Measurements from ENCODE around the gene FABP7. TPM values are rescaled to one million over a fixed set of nuclear protein-coding genes. Genes with fewer than 3 reads are reported as not detected.

FABP7 gene
- total and polyA plus RNA-seq, 3 experiments from 2014 or later, result not detected

GRCh38 chr6:122810189-122810588 is 30.7 kb downstream of the FABP7 start:
- Histone ChIP-seq H3K27me3 (ENCODE audit: insufficient read depth, low read length, poor library complexity, severe bottlenecking) (no peaks in the 10 kb centered on the region), H3K27ac (ENCODE audit: low read depth, low read length) (no peak overlapping the region), H3K4me1 (ENCODE audit: insufficient read depth, low read length) (no peaks in the 10 kb centered on the region), H3K9me3 (ENCODE audit: low read length) (no peaks in the 10 kb centered on the region), H3K4me3 (ENCODE audit: low read length) (no peak overlapping the region), H3K36me3 (ENCODE audit: insufficient read depth, low read length) (no peaks in the 10 kb centered on the region)
- Mint-ChIP-seq H3K4me3 (no peak overlapping the region), H3K27ac (no peak overlapping the region), H3K36me3 (no peaks in the 10 kb centered on the region), H3K27me3 (no peaks in the 10 kb centered on the region), H3K4me1 (no peaks in the 10 kb centered on the region), H3K9me3 (no peaks in the 10 kb centered on the region)
- POLR2A ChIA-PET, result no interaction called here
- no peak for DNase-seq
- CTCF ChIA-PET, result no interaction called here

- Histone ChIP-seq H3K9me3 (ENCODE audit: low read length) (no peaks in the 10 kb centered on the region), H3K27ac (ENCODE audit: low read depth, low read length) (no peak overlapping the region), H3K36me3 (ENCODE audit: insufficient read depth, low read length) (no peaks in the 10 kb centered on the region), H3K27me3 (ENCODE audit: insufficient read depth, low read length, poor library complexity, severe bottlenecking) (no peaks in the 10 kb centered on the region), H3K4me3 (ENCODE audit: low read length) (no peak overlapping the region), H3K4me1 (ENCODE audit: insufficient read depth, low read length) (no peaks in the 10 kb centered on the region)
- Mint-ChIP-seq H3K36me3 (no peaks in the 10 kb centered on the region), H3K27me3 (no peaks in the 10 kb centered on the region), H3K27ac (no peak overlapping the region), H3K4me3 (no peak overlapping the region), H3K4me1 (no peaks in the 10 kb centered on the region), H3K9me3 (no peaks in the 10 kb centered on the region)
- no peak for DNase-seq
- ChIA-PET CTCF (no interaction called here), POLR2A (no interaction called here)
Measured at GRCh38 chr6:122817358-122817757, 37.8 kb downstream of the FABP7 start.

GRCh38 chr6:122817766-122818165 is 38.2 kb downstream of the FABP7 start:
- H3K9me3 Mint-ChIP-seq, result no peaks in the 10 kb centered on the region
- no peaks in the 10 kb centered on the region for H3K36me3 Mint-ChIP-seq
- no peaks in the 10 kb centered on the region for H3K27me3 Mint-ChIP-seq
- H3K4me3 Mint-ChIP-seq, result no peak overlapping the region
- Histone ChIP-seq H3K9me3 (ENCODE audit: low read length) (no peaks in the 10 kb centered on the region), H3K4me1 (ENCODE audit: insufficient read depth, low read length) (no peaks in the 10 kb centered on the region), H3K27ac (ENCODE audit: low read depth, low read length) (no peak overlapping the region), H3K27me3 (ENCODE audit: insufficient read depth, low read length, poor library complexity, severe bottlenecking) (no peaks in the 10 kb centered on the region), H3K4me3 (ENCODE audit: low read length) (no peak overlapping the region), H3K36me3 (ENCODE audit: insufficient read depth, low read length) (no peaks in the 10 kb centered on the region)
- CTCF ChIA-PET, result no interaction called here
- no peak for DNase-seq
- H3K4me1 Mint-ChIP-seq, result no peaks in the 10 kb centered on the region
- no peak overlapping the region for H3K27ac Mint-ChIP-seq
- POLR2A ChIA-PET, result no interaction called here

GRCh38 chr6:122818866-122819265 is 39.4 kb downstream of the FABP7 start:
- CTCF ChIA-PET, result no interaction called here
- Mint-ChIP-seq H3K27ac (no peak overlapping the region), H3K9me3 (no peaks in the 10 kb centered on the region), H3K4me1 (no peaks in the 10 kb centered on the region), H3K27me3 (peaks cover 0 to 3% of the 10 kb centered on the region in 2 donors), H3K36me3 (no peaks in the 10 kb centered on the region), H3K4me3 (no peak overlapping the region)
- Histone ChIP-seq H3K4me3 (ENCODE audit: low read length) (no peak overlapping the region), H3K27ac (ENCODE audit: low read depth, low read length) (no peak overlapping the region), H3K27me3 (ENCODE audit: insufficient read depth, low read length, poor library complexity, severe bottlenecking) (no peaks in the 10 kb centered on the region), H3K4me1 (ENCODE audit: insufficient read depth, low read length) (no peaks in the 10 kb centered on the region), H3K36me3 (ENCODE audit: insufficient read depth, low read length) (no peaks in the 10 kb centered on the region), H3K9me3 (ENCODE audit: low read length) (no peaks in the 10 kb centered on the region)
- POLR2A ChIA-PET, result no interaction called here
- DNase-seq, result no peak

- no peaks in the 10 kb centered on the region for H3K27me3 ChIP-seq (ENCODE audit: insufficient read depth, low read length, poor library complexity, severe bottlenecking)
- Mint-ChIP-seq H3K4me3 (no peak overlapping the region), H3K36me3 (no peaks in the 10 kb centered on the region), H3K27ac (peak overlapping the region in 1 of 8 donors; percentile 58), H3K9me3 (no peaks in the 10 kb centered on the region), H3K27me3 (peaks cover 0 to 3% of the 10 kb centered on the region in 2 donors), H3K4me1 (no peaks in the 10 kb centered on the region)
- no peak overlapping the region for H3K27ac ChIP-seq (ENCODE audit: low read depth, low read length)
- no peak overlapping the region for H3K4me3 ChIP-seq (ENCODE audit: low read length)
- ChIA-PET CTCF (no interaction called here), POLR2A (no interaction called here)
- no peaks in the 10 kb centered on the region for H3K9me3 ChIP-seq (ENCODE audit: low read length)
- DNase-seq, result no peak
- H3K36me3 ChIP-seq (ENCODE audit: insufficient read depth, low read length), result no peaks in the 10 kb centered on the region
- H3K4me1 ChIP-seq (ENCODE audit: insufficient read depth, low read length), result no peaks in the 10 kb centered on the region
Measured at GRCh38 chr6:122821095-122821494, 41.6 kb downstream of the FABP7 start.

- Mint-ChIP-seq H3K27ac (no peak overlapping the region), H3K36me3 (no peaks in the 10 kb centered on the region), H3K9me3 (no peaks in the 10 kb centered on the region), H3K4me3 (no peak overlapping the region), H3K4me1 (no peaks in the 10 kb centered on the region), H3K27me3 (peaks cover 3 to 6% of the 10 kb centered on the region in 2 donors)
- no peaks in the 10 kb centered on the region for H3K4me1 ChIP-seq (ENCODE audit: insufficient read depth, low read length)
- CTCF ChIA-PET, result no interaction called here
- DNase-seq, result no peak
- H3K4me3 ChIP-seq (ENCODE audit: low read length), result no peak overlapping the region
- no peaks in the 10 kb centered on the region for H3K36me3 ChIP-seq (ENCODE audit: insufficient read depth, low read length)
- H3K27me3 ChIP-seq (ENCODE audit: insufficient read depth, low read length, poor library complexity, severe bottlenecking), result no peaks in the 10 kb centered on the region
- no peak overlapping the region for H3K27ac ChIP-seq (ENCODE audit: low read depth, low read length)
- POLR2A ChIA-PET, result no interaction called here
- no peaks in the 10 kb centered on the region for H3K9me3 ChIP-seq (ENCODE audit: low read length)
Measured at GRCh38 chr6:122825163-122825562, 45.6 kb downstream of the FABP7 start.

GRCh38 chr6:122829456-122829855 is 49.9 kb downstream of the FABP7 start:
- H3K9me3 Mint-ChIP-seq, result no peaks in the 10 kb centered on the region
- H3K4me1 ChIP-seq (ENCODE audit: insufficient read depth, low read length), result no peaks in the 10 kb centered on the region
- CTCF ChIA-PET, result no interaction called here
- POLR2A ChIA-PET, result no interaction called here
- H3K27ac Mint-ChIP-seq, result no peak overlapping the region
- no peak for DNase-seq
- no peaks in the 10 kb centered on the region for H3K27me3 ChIP-seq (ENCODE audit: insufficient read depth, low read length, poor library complexity, severe bottlenecking)
- H3K9me3 ChIP-seq (ENCODE audit: low read length), result no peaks in the 10 kb centered on the region
- no peak overlapping the region for H3K27ac ChIP-seq (ENCODE audit: low read depth, low read length)
- no peaks in the 10 kb centered on the region for H3K4me1 Mint-ChIP-seq
- H3K4me3 Mint-ChIP-seq, result no peak overlapping the region
- peaks cover 1 to 6% of the 10 kb centered on the region in 2 donors for H3K27me3 Mint-ChIP-seq
- no peak overlapping the region for H3K4me3 ChIP-seq (ENCODE audit: low read length)
- H3K36me3 Mint-ChIP-seq, result no peaks in the 10 kb centered on the region
- H3K36me3 ChIP-seq (ENCODE audit: insufficient read depth, low read length), result no peaks in the 10 kb centered on the region

GRCh38 chr6:122831511-122831910 is 52.0 kb downstream of the FABP7 start:
- no peak overlapping the region for H3K4me3 ChIP-seq (ENCODE audit: low read length)
- H3K9me3 Mint-ChIP-seq, result no peaks in the 10 kb centered on the region
- ChIA-PET POLR2A (no interaction called here), CTCF (interaction anchor here (0.9 kb wide), 1 partner anchor 31 kb away, joined by 3 read pairs; no protein-coding TSS in a partner anchor)
- no peaks in the 10 kb centered on the region for H3K27me3 ChIP-seq (ENCODE audit: insufficient read depth, low read length, poor library complexity, severe bottlenecking)
- DNase-seq, result no peak
- no peaks in the 10 kb centered on the region for H3K4me1 ChIP-seq (ENCODE audit: insufficient read depth, low read length)
- no peaks in the 10 kb centered on the region for H3K9me3 ChIP-seq (ENCODE audit: low read length)
- no peaks in the 10 kb centered on the region for H3K36me3 ChIP-seq (ENCODE audit: insufficient read depth, low read length)
- no peak overlapping the region for H3K27ac ChIP-seq (ENCODE audit: low read depth, low read length)
- H3K27ac Mint-ChIP-seq, result no peak overlapping the region
- H3K36me3 Mint-ChIP-seq, result no peaks in the 10 kb centered on the region
- H3K4me3 Mint-ChIP-seq, result no peak overlapping the region
- peaks cover 3 to 13% of the 10 kb centered on the region in 2 donors for H3K27me3 Mint-ChIP-seq
- H3K4me1 Mint-ChIP-seq, result no peaks in the 10 kb centered on the region

- no peak overlapping the region for H3K27ac ChIP-seq (ENCODE audit: low read depth, low read length)
- H3K4me1 ChIP-seq (ENCODE audit: insufficient read depth, low read length), result no peaks in the 10 kb centered on the region
- Mint-ChIP-seq H3K36me3 (no peaks in the 10 kb centered on the region), H3K27me3 (peaks cover 3 to 14% of the 10 kb centered on the region in 2 donors), H3K9me3 (no peaks in the 10 kb centered on the region), H3K27ac (no peak overlapping the region), H3K4me3 (no peak overlapping the region), H3K4me1 (no peaks in the 10 kb centered on the region)
- no peaks in the 10 kb centered on the region for H3K27me3 ChIP-seq (ENCODE audit: insufficient read depth, low read length, poor library complexity, severe bottlenecking)
- H3K36me3 ChIP-seq (ENCODE audit: insufficient read depth, low read length), result no peaks in the 10 kb centered on the region
- no peak for DNase-seq
- ChIA-PET POLR2A (no interaction called here), CTCF (no interaction called here)
- no peak overlapping the region for H3K4me3 ChIP-seq (ENCODE audit: low read length)
- H3K9me3 ChIP-seq (ENCODE audit: low read length), result no peaks in the 10 kb centered on the region
Measured at GRCh38 chr6:122832459-122832858, 52.9 kb downstream of the FABP7 start.
